ENCODE measurements around the gene ETS2.
A peak's percentile ranks its signal among the peaks of the same experiment; 100 is the strongest.
"Not testable (repeated sequence)": the region's sequence is repeated elsewhere in the genome, so short reads cannot be mapped to it uniquely, and the experiment has no call there.

The ETS2 gene

DNA sequence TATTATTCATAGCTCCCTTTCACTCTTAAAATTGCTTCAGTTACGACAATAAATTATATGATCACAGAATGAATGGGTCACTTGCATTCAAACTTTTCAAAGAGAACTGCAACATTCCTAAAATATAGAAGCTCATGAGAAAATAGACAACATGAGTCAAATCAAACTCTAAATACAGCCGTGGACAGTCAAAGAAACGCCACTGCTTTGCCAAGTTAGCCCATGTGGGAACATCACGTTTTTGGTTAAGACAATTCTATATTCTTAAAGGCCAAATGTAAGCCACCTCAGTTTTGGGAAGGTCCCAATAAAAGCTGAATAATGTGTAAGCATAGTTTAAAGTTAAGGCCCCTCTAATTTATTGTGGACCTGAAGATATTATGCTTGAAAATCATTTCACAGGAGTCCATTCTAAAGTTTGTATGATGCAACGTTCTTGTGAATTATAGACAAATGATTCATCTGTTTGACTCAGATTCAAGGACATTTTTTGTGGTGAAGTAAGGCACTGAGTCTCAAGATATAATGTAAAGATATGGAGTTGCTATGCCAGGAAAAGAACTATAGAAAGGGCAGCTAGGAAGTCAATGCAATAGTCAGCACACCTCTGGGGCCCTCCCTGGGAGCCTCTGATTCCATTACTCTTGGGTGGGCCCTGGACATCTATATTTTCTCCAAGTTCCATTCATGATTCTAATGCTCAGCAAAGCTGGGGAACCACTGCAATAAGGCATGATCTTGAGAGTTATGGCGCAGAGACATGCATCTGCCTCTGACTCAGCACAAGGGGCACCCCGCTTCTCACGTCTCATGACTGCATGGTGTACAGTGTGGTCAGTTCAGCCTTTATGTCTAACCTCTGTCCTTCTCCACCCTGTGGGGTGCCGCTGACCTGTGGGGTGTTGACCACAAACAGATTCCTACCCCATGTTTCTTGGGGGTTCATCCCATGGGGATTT is 33.9 kb downstream of the ETS2 start:
- DNase-seq, result no peak

DNA sequence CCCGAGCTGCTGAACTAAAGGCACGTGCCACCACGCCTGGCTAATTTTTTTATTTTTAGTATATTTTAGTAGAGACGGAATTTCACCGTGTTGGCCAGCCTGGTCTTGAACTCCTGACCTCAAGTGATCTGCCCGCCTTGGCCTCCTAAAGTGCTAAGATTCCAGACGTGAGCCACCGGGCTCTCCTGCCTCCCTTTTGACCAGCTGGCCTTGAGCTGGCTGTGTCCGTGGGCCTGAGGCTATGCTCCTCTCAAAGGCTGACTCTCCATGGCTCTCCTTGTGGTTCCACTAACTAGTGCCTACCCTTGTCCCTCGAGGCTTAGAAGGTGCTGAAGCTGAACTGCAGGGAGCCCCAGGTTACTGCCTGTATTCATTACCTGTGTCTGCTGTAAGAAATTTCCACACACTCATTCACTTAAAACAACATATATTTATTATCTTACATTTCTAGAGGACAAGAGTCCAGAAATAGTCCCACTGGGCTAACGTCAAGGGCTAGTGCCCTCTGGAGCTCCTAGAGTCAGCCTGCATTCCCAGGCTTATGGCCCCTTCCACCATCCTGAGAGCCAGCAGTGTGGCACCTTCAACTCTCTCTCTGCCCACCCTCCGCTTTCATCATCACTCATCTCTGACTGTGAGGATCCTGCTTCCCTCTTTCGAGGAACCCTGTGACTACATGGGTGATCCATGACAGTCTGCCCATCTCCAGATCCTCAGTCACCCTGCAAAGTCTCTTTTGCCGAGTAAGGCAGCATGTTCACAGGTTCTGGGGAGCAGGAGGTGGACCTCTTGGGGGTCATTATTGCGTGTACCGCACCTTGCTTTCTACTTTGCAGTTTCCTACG is 34.9 kb downstream of the ETS2 start:
- DNase-seq, result no peak

DNA sequence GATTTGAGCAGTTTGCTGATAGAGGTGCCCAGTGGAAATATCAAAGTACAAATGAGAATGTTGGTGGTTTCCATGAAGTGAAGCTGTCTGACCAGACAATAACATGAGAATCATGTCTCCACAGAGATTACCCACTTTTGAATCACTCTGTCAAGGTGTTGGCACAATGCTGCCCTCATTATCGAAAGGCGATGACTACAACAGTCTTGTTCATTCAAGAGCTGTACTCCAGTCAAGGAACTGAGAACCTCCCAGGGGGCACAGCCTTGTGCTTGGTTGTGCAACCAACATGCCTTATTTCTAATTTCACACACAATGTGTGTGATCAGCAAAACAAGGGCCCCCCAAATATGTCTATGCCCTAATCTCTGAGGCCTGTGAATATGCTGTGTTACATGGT is 35.7 kb downstream of the ETS2 start:
- DNase-seq, result no peak

DNA sequence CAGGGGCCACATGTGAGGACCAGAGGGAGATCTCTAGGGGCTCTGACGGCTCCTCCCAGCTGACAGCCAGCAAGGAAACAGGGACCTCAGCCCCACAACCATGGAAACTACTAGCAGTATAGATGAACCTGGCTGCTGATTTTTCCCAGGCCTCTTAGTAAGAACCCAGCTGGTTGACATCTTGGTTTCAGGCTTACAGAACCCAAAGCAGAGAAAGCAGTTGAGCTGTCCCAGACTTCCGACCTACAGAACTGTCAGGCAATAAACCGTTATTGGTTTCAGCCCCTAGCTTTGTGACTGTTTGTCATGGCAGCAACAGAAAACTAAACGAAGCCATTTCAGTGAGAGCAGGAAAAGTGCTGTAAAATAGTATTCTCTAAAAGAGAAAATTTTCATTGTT is 36.4 kb downstream of the ETS2 start:
- no peak for DNase-seq

DNA sequence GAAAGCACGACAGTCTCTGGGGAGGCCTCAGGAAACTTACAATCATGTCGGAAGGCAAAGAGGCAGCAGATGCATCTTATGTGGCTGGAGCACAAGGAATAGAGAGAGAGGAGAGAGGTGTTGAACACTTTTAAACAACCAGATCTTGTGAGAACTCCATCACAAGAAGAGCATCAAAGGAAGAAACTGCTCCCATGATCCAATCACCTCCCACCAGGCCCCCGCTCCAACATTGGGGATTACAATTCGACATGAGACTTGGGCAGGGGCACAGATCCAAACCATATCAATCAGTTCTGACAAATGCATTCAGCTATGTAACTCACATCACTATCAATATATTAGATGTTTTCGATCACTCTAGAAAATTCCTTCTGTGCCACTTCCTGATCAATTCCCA is 37.6 kb downstream of the ETS2 start:
- no peak for DNase-seq

DNA sequence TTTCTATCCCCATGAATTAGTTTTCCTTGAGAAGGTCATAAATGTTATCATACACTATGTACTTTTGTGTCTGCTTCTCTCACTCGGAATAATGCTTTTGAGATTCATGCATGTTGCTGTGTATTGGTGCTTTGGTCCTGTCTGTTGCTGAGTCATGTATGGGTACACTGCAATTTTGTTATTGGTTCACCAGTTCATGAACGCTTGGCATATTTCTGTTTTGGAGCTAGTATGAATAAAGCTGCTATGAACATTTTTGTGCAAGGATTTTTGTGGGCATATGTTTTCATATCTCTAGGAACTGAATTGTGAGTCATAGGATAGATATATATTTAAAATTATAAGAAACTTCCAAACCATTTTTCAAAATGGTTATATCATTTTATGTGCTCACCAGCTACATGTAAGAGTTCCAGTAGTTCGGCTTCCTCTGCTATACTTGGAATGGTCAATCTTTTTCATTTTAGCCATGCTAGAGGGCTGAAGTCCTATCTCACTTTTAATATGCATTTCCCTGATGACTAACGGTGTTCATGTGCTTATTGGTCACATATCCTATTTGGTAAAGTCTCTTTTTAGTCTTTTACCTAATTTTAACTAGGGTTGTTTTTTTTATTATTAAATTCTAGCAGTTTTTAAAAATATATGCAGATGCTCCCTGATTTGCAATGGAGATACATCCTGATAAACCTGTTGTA is 38.2 kb downstream of the ETS2 start:
- no peak for DNase-seq

DNA sequence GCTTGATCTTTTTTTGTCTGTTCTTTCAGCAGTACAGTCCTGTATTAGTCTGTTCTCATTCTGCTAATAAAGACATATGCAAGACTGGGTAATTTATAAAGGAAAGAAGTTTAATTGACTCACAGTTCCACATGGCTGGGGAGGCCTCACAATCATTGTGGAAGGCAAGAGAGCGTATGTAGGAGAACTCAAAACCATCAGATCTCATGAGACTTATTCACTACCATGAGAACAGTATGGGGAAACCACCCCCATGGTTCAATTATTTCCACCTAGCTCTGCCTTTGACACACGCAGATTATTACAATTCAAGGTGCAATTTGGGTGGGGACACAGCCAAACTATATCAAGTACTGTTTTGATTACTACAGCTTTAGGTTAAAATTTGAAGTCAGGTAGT is 39.6 kb downstream of the ETS2 start:
- DNase-seq, result not testable (repeated sequence)

DNA sequence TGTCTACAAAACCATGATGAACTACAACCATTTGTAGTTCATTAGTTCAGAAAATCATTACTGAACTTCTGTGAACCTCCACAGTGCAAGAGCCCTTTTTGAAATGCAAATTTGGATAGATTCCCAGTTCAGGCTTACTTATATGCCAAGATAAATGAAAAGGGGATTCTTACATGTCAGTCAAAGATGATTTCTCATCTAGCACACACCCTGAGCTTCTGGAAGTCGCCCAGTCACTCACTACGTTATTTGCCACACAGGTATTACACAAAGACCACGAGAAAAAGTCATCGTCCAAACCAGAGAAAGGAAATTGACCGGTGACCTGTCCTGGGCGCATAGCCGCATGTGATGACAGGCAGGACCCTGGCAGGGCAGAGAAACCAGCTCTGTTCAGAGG is 41.8 kb downstream of the ETS2 start:
- no peak for DNase-seq

DNA sequence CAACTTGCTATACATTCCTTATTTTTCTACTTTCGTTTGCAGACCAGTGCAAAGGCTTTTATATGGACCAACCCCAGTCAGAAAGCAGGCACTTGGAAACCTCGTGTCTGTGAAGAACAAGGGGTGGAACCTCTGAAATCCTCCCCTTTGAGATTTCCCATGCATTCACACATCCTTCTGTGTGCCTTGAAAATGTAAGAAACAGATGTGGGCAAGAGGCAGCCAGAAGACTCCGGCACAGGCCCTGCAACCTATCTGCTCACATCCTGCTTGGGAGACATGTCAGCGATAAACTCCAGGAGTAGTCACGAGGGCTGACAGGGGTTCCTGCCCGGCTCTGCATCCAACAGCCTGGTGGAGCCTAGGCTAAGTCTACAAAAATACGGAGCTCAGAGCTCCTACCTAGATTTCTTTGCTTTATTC is 42.5 kb downstream of the ETS2 start:
- DNase-seq, result no peak

DNA sequence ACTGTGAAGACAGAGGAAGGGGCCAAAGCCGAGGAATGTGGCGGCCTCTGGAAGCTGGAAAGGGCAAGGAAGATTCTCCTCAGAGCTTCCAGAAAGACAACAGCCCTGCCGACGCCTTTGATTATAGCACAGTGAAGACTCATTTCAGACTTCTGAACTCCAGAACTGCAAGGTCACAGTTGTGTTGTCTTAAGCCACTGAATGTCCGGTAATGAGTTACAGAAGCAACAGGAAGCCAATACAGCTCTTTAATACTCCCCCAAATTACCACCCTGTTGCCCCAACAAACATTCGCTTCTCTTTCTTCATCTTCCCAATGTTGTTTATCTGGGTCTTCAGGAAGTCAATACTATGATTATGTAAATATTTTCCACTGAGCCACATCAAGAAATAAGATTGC is 44.0 kb downstream of the ETS2 start:
- DNase-seq, result no peak

DNA sequence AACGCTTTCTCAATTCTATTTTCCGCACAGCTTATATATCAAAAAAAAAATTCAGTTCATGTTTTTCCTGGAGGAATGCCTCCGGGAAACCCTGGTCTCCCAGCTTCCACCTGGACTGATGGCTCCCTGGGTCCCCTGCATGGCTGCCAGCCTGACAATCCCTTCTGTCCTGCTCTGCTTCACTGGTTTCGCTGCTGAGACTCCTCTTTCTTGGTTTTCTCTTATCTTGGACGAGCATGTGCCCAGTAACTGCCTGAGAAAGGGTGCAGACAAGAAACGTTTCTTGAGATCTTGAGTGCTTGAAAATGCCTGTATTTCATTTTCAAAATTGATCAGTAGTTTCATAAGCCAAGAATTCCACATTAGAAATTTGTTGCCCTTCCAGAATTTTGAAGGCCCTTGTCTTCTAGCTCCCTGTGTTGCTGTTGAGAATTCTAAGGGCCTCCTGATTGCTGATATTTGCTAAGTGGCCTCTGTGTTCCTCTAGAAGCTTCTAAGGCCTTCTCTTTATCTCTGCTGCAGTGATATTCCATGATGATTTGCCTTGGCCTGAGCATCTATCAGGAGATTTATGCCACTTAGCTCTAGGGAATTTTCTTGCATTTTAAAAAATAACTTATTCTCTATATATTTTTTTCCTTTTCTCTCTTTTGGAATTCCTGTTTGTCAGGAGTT is 44.7 kb downstream of the ETS2 start:
- DNase-seq, result no peak

DNA sequence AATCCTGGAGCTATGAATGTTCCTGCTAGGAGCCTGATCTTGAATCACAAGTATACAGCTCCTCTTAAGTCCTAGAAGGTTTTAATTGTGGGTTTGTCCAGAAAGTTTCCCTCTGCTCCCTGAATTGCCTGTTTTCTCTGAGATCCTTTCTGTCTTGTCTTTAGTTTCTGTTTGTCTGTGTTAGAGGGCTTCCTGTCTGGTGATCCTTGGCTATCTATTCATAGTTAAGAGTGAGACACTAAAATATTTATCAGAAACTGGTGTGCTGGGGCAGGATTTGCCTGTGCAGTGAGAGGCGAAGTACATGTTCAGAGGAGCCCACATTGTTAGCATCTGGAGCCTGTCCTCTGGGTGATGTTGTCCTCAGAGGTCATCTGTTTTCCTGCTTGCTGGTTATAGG is 45.4 kb downstream of the ETS2 start:
- no peak for DNase-seq

DNA sequence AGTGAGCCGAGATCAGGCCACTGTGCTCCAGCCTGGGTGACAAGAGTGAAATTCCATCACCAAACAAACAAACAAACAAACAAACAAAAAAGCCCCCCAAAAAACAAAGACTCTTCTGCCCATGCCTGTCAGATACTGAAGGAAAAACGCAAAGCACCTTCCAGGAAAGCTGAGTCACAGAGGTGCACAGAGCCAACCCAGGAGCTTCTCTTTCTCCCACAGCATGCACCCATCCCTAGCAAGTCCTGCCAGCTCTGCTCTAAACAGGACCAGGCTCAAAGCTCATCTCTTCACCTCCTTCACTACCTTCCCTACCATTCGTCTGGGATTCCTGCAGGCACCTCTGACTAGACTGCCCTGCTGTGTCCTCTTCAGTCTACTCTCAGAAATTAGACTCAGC is 46.5 kb downstream of the ETS2 start:
- DNase-seq, result no peak

DNA sequence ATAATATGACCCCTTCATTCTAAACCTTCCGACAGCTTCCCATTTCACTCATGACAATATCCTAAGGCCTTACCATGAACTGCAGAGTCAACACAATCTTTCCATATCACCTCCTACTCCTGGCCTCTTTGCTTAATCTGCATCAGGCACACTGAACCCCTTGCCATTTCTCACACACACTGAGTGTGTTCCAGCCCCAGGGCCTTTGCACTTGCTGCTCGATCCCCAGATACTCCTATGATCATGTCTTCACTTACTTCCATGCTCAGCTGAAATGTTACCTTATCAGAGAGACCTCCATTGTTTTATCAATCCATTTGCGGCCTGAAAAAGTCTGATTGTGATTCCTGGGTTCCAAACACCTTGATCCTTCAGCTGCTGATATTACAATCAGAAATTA is 47.0 kb downstream of the ETS2 start:
- no peak for DNase-seq

DNA sequence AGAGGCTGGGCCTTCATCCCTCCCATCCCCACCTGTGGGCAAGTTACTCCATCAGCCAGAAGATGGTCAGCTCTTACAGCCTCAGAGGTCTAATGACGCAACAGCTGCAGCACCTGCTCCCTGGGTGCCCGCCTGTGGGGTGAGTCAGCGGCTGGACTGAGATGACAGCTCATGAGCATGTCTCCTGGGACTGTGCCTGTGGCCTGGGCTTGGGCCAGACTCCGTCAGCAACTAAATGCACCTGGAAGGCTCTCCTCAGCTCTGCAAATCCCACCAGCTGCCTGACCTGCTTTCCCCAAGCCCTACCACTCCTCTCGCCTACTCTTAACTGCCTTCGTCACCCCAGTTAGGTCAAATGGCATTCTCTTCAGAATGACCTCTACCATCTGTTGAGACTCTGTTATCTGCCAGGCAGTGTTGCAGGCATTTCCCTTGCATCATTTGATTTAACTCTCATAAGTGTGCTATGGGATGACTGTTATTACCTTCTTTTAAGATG is 47.7 kb downstream of the ETS2 start:
- DNase-seq, result peak; percentile 89

DNA sequence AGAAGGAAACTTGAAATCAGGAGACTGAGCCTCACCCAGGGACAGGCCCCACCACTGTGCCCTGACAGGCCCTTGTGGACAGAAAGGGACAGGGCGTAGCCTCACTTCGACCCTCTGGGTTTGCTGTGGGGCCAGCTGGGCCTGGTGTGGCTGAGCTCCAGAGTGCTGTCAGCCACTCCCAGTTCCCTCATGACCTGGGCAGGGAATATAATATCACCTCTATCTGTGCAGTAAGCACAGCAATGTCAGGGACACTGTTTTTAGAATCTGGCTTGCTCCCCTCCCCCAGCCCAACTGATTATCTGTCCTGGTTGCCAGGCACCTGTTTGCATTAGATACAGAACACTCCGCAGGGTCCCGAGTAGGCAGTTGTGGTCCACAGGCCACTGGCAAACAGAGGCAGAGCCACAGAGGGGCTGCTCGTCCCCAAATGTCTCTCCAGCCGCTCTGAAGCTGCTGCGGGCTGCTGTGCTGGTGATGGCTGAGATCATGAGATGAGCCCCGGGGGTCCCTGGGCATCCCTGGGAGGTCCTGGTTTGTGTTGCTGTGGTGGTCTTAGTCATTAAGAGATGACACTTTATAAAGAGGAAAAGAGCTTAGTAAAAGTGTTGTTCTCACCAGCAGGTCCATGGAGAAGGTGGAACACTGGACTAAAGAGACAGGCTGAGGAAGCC is 51.6 kb downstream of the ETS2 start:
- no peak for DNase-seq

DNA sequence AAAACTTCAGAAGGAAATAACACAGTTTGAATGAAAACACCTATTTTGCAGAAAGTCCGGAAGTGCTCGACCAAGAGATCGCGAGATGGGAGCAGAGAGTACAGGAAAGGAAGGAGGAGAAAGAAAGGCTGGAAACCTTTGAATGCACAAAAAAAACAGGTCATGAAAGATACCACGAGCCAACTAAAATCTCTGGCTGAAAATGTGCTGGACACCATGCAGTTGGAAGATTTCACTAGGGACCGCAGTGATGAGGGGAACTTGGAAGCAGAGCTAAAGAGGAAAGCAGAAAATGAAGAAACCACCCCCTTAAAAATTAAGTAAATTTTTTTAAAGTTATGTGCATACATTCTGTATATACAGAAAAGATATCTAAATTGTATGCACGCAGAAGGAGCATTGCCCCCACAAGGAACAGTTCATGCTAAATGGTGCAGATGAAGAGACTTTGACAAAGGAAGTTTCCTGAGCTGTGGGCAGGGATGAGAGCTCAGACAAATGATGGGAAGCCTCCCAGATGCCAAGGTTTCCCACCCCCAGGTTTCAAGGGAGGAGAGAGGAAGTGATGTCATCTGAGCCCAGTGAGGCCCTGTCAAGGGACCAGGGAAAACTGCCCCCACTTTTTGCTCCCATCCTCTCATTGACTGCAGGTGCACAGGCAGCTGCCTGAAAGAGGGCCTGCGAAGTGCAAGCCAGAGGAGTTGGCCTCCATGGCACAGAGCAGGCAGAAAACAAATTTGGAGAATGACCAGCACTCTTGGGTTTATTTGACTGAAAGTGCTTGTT is 52.5 kb downstream of the ETS2 start:
- no peak for DNase-seq

DNA sequence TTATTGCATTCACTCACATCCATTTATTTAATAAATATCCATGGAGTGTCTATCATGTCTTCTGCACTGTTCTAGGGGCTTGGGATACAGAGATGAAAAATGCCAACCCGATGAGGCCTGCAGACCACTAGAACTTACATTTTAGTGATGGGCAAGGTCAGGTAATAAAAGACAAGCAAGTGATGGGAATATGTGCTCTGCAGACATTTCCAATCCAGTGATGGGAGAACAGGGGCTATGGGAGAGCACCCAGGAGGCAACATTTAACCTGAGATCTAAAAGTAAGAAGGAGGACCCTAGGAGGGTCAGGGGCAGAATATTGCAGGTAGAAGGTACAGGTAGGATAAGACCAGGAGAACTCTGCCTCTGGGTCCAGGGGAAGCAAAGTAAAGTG is 53.1 kb downstream of the ETS2 start:
- DNase-seq, result no peak

DNA sequence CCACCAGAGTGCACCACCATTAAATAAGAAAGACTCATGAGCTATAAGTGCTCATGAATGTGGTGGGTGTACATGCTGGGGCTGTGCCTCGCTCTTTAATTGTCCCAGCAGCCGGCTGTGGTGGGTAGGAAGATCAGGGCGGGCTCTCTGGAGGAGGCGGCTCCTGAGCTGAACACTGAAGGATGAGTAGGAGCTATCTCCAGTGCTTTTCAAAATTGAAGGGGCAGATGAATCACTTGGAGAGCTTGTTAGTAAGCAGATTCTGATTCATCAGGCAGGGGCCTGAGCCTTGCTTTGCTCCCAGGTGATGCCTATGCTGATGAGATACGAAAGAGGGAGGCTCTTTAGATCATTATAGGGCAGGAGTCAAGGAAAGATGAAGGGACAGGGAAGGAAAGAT is 54.1 kb downstream of the ETS2 start:
- DNase-seq, result no peak

DNA sequence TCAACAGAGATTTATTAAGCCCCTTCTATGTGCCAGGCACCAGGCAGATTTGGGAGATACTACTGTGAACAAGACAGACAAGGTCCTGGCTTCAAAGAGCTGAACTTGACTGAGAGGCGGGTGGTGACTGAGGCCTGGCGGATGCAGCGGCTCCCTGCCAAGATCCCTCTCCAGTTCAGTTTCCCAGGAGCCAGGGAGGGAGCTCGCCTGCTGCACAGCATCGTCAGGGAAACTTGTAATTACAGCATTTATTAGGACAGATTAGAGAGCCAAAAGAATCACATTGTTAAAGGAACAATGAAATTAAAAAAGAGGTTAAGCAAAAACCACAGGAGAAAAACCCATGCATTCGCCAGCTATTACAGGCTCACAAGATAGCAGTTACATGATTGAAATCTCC is 55.3 kb downstream of the ETS2 start:
- no peak for DNase-seq

DNA sequence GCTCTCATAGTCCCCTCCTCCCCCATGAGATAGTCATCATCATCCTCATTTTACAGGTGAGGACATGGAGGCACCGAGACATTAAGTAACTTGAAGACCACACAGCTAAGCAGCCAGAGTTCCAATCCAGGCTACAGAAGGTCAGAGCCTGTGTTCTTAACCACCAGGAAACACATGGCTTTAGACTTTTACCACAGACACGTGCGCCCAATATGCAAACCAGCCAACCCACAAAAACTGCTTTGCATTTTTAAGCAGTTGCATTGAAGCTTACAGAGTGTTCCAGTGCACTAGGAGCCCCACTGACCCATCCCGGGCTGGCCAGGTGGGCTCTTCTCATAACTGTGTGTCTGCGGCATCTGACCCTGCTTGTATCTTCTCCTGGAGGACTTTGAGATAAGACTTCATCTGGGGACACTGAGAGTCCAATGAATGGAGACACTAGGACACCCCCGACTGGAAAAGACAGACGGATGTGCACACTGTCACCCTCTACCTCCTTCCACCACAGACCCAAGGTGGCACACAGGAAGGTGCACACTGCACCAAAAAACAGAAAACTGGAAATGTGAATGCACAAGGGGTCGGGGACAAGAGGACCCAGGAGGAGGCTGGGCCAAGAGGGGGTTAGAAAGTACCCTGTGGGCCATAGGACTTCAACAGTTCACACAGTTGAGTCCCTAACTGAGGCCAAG is 56.4 kb downstream of the ETS2 start:
- no peak for DNase-seq

Measured in NCI-H2107 (cell line).